Erythroblast (primary cell): ENCODE data around the gene PHLPP2.
A peak's percentile ranks its signal among the peaks of the same experiment; 100 is the strongest.

ENCODE experiments used
- DNase-seq, 2 experiments: peaks; one replicate each; lab custom pipeline; 2025; lab: John Stamatoyannopoulos, UW
- GATA1 ChIP-seq: IDR thresholded peaks from 2 replicates; pipeline ENCODE4 v1.6.1; 2011; ENCODE audit warnings: low read depth, mild to moderate bottlenecking, control low read depth, low read length, moderate library complexity
- POLR2A ChIP-seq: IDR thresholded peaks from 2 replicates; pipeline ENCODE4 v1.6.1; 2011; ENCODE audit warnings: mild to moderate bottlenecking, low read length

The PHLPP2 gene

DNA sequence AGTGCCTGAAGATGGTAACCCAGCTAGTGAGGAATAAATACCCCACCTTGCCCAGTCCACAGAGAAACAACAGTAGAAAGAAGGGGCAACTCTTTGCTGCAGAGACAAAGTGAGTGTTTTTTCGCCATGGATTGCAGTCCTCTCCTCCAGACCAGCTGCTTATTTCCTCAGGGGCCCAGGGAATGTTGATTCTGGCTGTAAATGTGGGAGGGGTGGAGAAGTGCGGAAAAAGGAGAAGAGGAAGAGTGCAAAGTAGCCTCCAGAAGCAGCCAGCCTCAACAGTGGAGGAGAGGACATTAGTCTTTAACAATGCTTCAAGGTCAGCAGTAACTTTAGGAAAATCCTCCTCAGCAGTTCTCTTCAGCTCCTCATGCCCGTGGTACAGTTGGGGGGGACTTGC is 8.1 kb upstream of the PHLPP2 start:
- DNase-seq = no peak
- TF ChIP-seq POLR2A (no peak), GATA1 (no peak)

DNA sequence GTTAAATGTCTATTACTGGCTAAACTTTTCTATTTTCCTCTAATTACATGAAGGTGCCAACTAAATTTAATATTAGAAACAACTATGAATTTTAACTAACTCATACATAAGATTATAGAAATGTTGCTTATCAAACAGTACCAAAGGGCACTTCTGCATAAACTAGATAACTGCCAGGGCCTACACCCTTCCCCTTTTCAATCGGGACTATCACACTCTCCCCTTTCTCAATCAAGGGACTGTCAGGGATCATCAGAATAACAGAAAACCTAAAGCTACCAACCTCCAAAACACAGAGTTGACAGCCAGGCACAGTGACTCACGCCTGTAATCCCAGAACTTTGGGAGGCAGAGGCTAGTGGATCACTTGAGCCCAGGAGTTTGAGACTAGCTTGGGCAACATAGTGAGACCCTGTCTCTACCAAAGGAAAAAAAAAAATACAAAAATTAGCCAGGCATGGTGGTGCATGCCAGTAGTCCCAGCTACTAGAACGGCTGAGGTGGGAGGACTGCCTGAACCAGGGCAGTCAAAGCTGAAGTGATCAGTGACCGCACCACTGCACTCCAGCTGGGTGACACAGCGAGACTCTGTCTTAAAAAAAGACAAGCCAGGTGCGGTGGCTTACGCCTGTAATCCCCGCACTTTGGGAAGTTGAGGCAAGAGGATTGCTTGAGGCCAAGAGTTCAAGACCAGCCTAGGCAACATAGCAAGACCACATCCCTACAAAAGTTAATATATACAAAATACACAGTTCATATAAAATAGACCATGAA is 3.2 kb upstream of the PHLPP2 start:
- TF ChIP-seq POLR2A (no peak), GATA1 (peak; percentile 26)
- DNase-seq = peak; percentile 89 to 92

DNA sequence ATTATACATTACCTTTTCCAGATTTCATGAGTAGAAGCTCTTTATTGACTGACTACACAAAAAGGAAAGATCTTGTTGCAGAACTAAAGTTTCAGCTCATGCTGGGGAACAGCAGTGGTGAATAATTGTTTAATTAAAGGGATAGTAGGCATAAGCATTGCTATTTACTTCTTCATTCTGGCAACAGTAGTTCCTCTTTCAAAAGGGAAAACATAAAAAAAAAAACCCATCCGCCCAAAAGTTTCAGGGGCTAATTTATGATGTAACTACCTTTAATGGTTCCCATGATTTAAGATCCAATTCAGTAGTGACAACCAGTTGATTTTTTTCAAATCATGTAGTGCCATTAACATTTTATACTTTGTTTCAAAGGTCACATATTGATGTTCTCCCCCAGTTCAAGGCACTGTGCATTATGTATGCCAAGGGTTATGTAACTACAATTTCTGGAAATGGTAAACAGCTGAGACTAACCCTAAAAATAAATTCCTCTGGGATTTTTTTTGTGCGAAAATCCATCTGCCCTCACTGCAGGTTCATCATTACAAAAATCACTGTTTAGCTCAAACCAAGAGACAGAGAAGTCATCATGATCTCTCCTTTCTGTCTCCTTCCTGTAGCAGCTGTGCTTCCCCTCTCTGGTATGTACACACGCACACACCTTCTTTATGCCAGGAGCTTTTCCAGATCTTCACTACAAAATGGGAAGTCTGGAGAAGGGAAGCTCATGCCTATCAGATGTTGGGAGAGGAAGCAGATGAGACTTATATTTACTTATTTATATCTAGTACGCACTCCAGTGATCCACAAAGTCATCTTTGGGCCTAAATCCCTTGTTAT is 2.2 kb upstream of the PHLPP2 start:
- DNase-seq = peak; percentile 29 to 55
- TF ChIP-seq GATA1 (no peak), POLR2A (no peak)

DNA sequence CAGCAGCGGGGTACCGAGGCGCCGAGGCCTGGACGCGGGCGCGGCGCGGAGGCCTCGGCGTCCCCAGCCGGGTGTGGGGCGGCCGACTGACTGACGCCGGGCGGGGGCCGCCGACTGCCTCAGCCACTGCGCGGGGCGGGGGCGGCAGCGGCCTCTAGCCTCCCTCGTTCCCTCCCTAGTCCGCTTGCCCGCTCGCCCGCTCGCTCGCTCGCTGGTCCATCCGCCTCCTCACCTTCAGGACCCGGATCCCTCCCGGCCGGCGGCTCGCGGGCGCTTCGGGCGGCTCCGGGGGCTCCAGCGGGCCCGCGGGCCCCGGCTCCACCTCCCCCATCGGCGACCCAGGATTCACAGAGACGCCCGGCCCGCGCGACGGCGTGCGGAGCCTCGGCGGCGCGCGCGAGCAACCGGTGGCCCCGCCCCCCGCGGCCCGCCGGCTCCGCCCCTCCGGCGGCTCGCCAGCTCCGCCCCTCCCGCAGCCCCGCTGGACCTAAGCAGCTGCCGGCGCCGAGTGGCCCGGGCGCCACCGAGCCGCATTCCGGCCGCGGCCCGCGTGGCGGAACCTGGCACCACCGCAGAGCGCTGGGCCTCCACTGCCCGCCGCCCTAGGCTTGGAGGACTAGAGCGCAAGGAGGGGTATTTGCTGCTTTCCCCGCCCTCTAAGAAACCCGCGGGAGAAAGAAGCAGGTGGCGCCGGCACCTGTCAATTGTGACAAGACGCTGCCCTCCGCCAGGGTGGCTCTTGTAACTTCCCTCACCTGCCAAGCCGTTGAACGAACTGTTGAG is 773 bp downstream of the PHLPP2 start:
- DNase-seq = peak; percentile 82 to 91
- TF ChIP-seq POLR2A (peak; percentile 57), GATA1 (no peak)

DNA sequence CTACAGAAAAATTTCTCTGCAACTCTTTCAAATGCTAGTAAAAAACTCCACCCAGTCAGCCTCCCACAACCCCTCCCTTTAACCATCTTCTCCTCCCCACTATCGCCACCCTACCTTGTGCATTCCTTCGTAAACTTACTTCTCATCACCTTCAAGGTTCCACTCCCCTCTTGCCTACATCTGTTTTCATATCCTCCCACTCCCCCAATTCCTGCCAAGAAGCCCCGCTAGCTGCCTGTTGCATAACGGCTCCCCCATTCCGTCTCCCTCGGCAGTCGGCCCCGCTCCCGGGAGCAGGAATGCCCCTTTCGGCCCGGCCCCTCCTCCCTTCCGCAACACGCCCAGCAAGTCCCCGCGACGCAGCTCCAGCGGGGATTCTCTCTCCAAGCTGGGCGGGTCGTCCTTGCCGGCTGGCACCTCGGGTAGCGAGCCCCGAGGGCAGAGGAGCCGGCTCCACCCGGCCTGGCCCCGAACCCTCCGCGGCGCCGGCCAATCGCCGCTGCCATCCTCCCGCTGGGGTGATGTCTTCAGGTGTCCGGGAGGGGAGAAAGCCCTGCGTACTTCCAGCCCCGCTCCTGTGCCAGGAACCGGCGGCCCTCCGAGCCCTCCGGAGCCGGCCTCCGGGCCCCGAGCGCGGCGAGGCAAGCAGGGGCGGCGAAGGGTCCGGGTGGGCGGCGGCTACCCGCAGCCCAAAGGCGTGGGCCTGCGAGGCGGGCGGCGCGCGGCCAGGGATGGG is 1.5 kb downstream of the PHLPP2 start:
- no peak for TF ChIP-seq POLR2A
- TF ChIP-seq GATA1 = no peak
- peak; percentile 65 to 77 for DNase-seq

DNA sequence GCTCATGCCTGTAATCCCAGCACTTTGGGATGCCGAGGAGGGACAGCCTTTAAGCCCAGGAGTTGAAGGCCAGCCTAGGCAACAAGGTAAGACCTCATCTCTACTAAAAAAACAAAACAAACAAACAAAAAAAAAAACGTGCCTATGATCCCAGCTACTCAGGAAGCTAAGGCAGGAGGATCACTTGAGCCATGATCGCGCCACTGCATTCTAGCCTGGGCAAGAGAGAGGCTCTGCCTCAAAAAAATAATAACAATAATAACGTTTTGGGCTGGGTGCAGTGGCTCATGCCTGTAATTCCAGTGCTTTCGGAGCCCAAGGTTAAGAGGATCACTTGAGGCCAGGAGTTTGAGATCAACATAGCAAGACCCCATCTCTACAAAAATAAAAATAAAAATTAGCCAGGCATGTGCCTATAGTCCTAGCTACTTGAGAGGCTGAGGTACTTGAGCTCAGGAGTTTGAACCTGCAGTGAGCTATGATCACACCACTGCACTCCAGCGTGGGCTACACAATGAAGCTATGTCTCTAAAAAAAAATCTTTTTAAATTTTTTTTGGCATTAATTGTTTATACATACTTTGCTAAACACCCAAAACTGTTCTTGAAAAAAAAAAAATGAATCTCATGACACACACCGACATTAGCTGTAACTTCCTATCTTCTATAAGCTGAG is 3.3 kb downstream of the PHLPP2 start:
- DNase-seq = no peak
- TF ChIP-seq GATA1 (no peak), POLR2A (no peak)

DNA sequence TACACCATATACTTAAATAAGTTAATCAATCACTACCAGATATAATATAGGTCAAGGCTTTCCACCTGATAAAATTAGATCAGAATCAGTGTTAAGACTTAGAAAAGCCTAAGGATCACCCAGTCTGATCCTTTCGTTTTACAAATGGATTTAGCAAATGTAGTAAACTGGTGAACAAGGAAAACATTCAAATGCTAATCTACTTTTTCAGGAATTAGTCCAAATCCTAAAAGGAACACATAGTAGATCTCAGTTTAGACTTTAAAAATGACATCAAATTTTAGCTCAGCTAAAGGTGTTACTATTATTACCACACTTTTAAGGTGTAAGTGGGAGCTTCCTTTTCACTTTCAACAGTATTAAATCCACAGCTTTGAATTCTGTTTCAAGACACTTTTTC is 12.0 kb downstream of the PHLPP2 start:
- TF ChIP-seq GATA1 (no peak), POLR2A (no peak)
- no peak for DNase-seq

DNA sequence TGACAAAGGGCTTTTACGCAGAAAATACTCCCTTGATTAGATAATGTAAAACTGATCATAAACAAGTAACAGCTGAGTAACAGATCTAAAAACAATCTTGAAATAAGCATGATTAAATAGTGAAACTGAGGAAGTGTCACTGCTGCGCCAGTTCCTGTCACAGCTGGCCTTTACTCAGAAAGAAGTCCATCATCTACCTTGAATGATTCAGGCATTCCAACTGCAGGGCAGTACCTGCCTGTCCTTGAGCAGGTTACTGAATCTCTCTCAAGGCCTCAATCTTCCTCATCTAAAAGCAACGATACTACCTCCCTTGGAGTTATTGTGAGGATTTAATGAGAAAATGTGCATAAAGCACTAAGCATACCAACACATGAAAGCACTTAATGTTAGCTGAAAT is 12.7 kb downstream of the PHLPP2 start:
- no peak for DNase-seq
- no peak for TF ChIP-seq POLR2A
- no peak for TF ChIP-seq GATA1

DNA sequence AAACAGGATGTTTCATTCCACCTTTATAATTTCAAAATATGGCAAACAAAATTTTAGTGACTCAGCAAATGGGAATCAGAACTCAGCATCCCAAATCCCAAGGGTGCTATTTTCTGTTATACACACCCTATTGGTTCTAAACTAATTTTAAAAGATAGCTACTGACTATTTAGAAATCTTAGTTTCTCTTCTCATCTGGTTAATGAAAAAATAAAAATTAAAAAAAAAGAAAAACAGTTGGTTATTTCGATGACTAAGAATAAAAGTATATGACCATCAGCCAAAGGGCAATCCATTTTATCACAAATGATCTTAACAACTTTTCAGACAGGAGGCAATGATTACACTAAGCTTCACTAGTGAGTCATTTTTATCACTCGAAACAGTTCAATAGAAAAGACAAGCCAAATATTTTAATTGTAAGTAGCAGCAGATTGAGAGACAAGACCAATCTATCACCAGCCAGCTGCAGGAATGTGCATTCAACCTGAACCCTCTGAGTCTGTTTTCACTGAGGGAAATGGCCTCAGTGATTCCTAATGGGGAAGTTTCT is 15.2 kb downstream of the PHLPP2 start:
- TF ChIP-seq POLR2A = no peak
- TF ChIP-seq GATA1 = no peak
- DNase-seq = peak; percentile 12 to 45

DNA sequence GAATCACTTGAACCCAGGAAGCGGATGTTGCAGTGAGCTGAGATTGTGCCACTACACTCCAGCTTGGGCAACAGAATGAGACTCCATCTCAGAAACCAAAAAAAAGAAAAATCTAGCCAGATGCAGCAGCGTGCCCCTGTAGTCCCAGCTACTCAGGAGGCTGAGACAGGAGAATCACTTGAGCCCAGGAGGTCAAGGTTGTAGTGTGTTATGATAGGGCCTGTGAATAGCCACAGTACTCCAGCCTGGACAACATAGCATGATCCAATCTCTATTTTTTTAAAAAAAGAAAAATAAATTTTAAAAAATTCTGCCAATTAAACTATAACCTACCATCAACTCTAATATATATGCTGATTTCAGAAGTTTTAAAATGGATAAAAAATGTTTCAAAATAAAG is 15.8 kb downstream of the PHLPP2 start:
- DNase-seq = no peak
- TF ChIP-seq GATA1 (no peak), POLR2A (no peak)

DNA sequence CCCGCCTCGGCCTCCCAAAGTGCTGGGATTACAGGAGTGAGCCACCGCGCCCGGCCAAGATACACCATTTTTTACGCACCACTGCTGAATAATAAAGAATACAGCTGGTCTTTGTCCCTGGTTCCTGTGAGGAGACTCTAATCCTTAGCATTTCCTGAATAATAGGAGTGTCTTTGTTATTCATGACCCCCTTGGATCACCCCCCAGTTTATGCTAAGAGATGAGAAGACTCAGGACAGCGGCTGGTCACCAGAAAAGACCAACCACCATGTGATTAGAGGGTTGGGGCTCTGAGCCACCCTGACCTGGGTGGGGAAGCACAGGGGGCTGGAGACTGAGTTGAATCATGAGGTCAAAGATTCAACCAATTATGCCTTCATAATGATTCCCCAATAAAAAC is 17.3 kb downstream of the PHLPP2 start:
- TF ChIP-seq GATA1 (no peak), POLR2A (no peak)
- no peak for DNase-seq

DNA sequence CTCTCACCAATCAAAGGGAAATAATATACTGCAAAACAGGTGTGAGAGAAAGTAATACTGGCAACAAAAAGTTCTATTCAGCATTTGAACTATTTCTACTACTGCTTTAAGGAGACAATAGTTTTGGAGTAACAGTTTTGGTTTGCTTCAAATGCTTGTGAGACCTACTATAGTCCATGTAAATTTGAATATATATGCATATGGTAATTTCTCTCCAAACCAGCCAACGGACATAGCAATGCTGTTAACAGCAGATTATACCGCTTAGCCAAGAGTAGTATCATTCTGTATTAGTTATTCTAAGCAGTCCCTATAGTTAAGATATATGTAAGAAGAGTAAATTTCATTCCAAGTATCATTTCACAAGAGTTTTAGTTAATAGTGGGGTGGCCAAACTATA is 18.5 kb downstream of the PHLPP2 start:
- TF ChIP-seq GATA1 (no peak), POLR2A (no peak)
- DNase-seq = no peak
